Epithelial cell of umbilical artery (primary cell): ENCODE results near the gene CDT1. TPM values are rescaled to one million over a fixed set of nuclear protein-coding genes. Genes with fewer than 3 reads are reported as not detected.

Experiments
- total RNA-seq: library from RNA; depleted of rRNA; stranded (reverse); fragments of >200 nt; gene quantifications from 2 replicates; pipeline ENCODE4 v1.2.3, GENCODE V29; 2014

Gene CDT1
- 13.3 and 17.0 TPM in 2 replicates for total RNA-seq

GRCh38 chr16:88803264-88803987 is at the start of gene CDT1:
CDT1 (plus strand) TSS chr16:88803789; CDS start chr16:88803832, 43 bp downstream.

GRCh38 chr16:88785106-88785924 is 18.3 kb upstream of the CDT1 start, which contains the start of gene PIEZO1:
PIEZO1 (minus strand) TSS chr16:88785220; CDS start chr16:88784964, 256 bp downstream.

GRCh38 chr16:88811769-88812512 is 8.4 kb downstream of the CDT1 start, which contains the start of gene APRT:
APRT (minus strand) TSS chr16:88811928; CDS start chr16:88811899, 29 bp downstream.

GRCh38 chr16:88856828-88857727 is 53.5 kb downstream of the CDT1 start, which contains the start of the genes GALNS and TRAPPC2L:
GALNS (minus strand) TSS chr16:88856947; CDS start chr16:88856877, 70 bp downstream.
TRAPPC2L (plus strand) TSS chr16:88857127; CDS start chr16:88857151, 24 bp downstream.

Other genes with a start within 250 kb of the CDT1 start
- gene ZC3H18, start 233.4 kb upstream of the CDT1 start, total RNA-seq: 10.1 and 12.5 TPM in 2 replicates
- not detected in 2 replicates for gene IL17C, start 165.2 kb upstream of the CDT1 start, total RNA-seq
- 27.1 and 97.4 TPM in 2 replicates for gene CYBA, start 152.7 kb upstream of the CDT1 start, total RNA-seq
- 79.2 and 82.8 TPM in 2 replicates for gene MVD, start 140.7 kb upstream of the CDT1 start, total RNA-seq
- gene SNAI3, start 117.3 kb upstream of the CDT1 start, total RNA-seq: 0.32 TPM in 1 of 2 replicates, not detected in the other
- gene RNF166, start 97.4 kb upstream of the CDT1 start, total RNA-seq: 24.9 and 26.3 TPM in 2 replicates
- gene CTU2, start 97.3 kb upstream of the CDT1 start, total RNA-seq: 29.3 and 41.6 TPM in 2 replicates
- 167 and 169 TPM in 2 replicates for gene PIEZO1, start 18.6 kb upstream of the CDT1 start, total RNA-seq
- 121 and 151 TPM in 2 replicates for gene APRT, start 8.1 kb downstream of the CDT1 start, total RNA-seq
- 11.7 and 16.9 TPM in 2 replicates for gene GALNS, start 53.2 kb downstream of the CDT1 start, total RNA-seq
- 42.9 and 61.4 TPM in 2 replicates for gene TRAPPC2L, start 53.3 kb downstream of the CDT1 start, total RNA-seq
- not detected in 2 replicates for gene PABPN1L, start 62.9 kb downstream of the CDT1 start, total RNA-seq
- gene CBFA2T3, start 173.4 kb downstream of the CDT1 start, total RNA-seq: not detected in 2 replicates